IMR-90 (cell line): ENCODE measurements around the gene ACAN.

Experiments used
- CEBPB ChIP-seq: IDR thresholded peaks from 2 replicates; pipeline ENCODE4 v1.6.1; 2012; ENCODE audit warnings: low read depth, low read length, improper control_type of control experiment
- POLR2A ChIP-seq: IDR thresholded peaks from 2 replicates; pipeline ENCODE4 v1.6.1; 2012; ENCODE audit warnings: mild to moderate bottlenecking, low read depth, low read length
- RAD21 ChIP-seq: IDR thresholded peaks from 2 replicates; pipeline ENCODE4 v1.6.1; 2012; ENCODE audit warnings: low read length, improper control_type of control experiment
- TF ChIP-seq, protein P1 (sequence below): conservative IDR thresholded peaks from 2 replicates; pipeline ENCODE4 v1.5.1; 2012; ENCODE audit warnings: mild to moderate bottlenecking, low read depth, low read length, improper control_type of control experiment
- TF ChIP-seq, protein P2 (sequence below): fragments of 150-350 bp; IDR thresholded peaks from 2 replicates; pipeline ENCODE4 v1.6.1; 2016; ENCODE audit warnings: low read depth, mild to moderate bottlenecking, low read length, moderate library complexity, borderline replicate concordance

DNA sequence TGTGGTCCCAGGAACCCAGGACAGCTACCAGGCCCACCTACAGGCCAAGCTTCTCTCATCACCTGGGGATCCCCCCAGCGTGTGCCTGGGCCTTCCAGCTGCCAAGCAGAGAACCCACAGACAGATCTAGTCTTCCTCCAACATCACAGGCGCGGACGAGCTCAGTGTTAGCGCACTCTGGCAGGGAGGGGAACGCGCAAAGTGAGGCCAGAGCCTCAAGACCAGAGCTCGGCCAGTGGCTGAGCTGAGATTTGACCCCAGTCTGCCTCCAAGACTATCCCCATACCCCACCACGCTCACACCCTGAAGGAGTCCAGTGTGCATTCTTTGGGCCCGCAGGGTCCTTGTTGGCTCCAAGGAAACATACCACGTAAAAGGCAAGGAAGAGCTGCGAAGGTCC is 104.9 kb downstream of the ACAN start:
- TF ChIP-seq POLR2A (no peak), RAD21 (no peak), CEBPB (no peak)
- TF ChIP-seq, protein P1, sequence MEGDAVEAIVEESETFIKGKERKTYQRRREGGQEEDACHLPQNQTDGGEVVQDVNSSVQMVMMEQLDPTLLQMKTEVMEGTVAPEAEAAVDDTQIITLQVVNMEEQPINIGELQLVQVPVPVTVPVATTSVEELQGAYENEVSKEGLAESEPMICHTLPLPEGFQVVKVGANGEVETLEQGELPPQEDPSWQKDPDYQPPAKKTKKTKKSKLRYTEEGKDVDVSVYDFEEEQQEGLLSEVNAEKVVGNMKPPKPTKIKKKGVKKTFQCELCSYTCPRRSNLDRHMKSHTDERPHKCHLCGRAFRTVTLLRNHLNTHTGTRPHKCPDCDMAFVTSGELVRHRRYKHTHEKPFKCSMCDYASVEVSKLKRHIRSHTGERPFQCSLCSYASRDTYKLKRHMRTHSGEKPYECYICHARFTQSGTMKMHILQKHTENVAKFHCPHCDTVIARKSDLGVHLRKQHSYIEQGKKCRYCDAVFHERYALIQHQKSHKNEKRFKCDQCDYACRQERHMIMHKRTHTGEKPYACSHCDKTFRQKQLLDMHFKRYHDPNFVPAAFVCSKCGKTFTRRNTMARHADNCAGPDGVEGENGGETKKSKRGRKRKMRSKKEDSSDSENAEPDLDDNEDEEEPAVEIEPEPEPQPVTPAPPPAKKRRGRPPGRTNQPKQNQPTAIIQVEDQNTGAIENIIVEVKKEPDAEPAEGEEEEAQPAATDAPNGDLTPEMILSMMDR, result no peak
- TF ChIP-seq, protein P2, sequence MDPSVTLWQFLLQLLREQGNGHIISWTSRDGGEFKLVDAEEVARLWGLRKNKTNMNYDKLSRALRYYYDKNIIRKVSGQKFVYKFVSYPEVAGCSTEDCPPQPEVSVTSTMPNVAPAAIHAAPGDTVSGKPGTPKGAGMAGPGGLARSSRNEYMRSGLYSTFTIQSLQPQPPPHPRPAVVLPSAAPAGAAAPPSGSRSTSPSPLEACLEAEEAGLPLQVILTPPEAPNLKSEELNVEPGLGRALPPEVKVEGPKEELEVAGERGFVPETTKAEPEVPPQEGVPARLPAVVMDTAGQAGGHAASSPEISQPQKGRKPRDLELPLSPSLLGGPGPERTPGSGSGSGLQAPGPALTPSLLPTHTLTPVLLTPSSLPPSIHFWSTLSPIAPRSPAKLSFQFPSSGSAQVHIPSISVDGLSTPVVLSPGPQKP, result no peak
